CD4-positive, alpha-beta T cell (primary cell): ENCODE measurements around the gene ILKAP. TPM values are rescaled to one million over a fixed set of nuclear protein-coding genes. Genes with fewer than 3 reads are reported as not detected.

ENCODE experiments used
- ATAC-seq: fragments of 200-7000 bp; cut with Tn5 transposase; one replicate; pipeline ENCODE4 v1.10.0; 2022; ENCODE audit warnings: mild to moderate bottlenecking; ENCODE audit not compliant: poor library complexity
- CTCF ChIA-PET: fragments of 350-600 bp; sonication (Branson Sonifier 250); formaldehyde crosslinking; loops from one replicate; lab custom pipeline; 2021; ENCODE audit warnings: antibody characterized with exemption, inconsistent platforms; lab: Charles Lee
- POLR2A ChIA-PET: fragments of 350-600 bp; sonication (Branson Sonifier 250); formaldehyde crosslinking; loops from one replicate; lab custom pipeline; 2021; ENCODE audit warnings: antibody characterized with exemption, inconsistent platforms; lab: Charles Lee
- DNase-seq, 14 experiments: peaks; one replicate each; pipeline ENCODE4 v3.0.0-alpha.2; 2013 to 2020; ENCODE audit warnings: mixed read lengths in 2 of 14
- H3K27ac ChIP-seq, 2 donors: one replicate each; pipeline versions ENCODE4 v1.5.1 to v1.7.0; 2013; ENCODE audit warnings: low read length in 2 of 2, low read depth in 1 of 2, mild to moderate bottlenecking in 1 of 2
- H3K27me3 ChIP-seq, 2 experiments: 1 replicate in 1 of 2; 2 replicates in 1 of 2; pipeline versions ENCODE4 v1.6.1 to v1.7.0; 2013; ENCODE audit warnings: low read length in 2 of 2, control low read depth in 1 of 2, mild to moderate bottlenecking in 1 of 2, moderate library complexity in 1 of 2; ENCODE audit not compliant: insufficient read depth in 2 of 2, control insufficient read depth in 1 of 2
- H3K36me3 ChIP-seq: one replicate; pipeline ENCODE4 v1.6.1; 2013; ENCODE audit warnings: low read length, control low read depth; ENCODE audit not compliant: insufficient read depth
- H3K4me1 ChIP-seq: one replicate; pipeline ENCODE4 v1.6.1; 2013; ENCODE audit warnings: low read length, control low read depth; ENCODE audit not compliant: insufficient read depth
- H3K4me3 ChIP-seq: one replicate; pipeline ENCODE4 v1.5.1; 2013; ENCODE audit warnings: mild to moderate bottlenecking, low read length, moderate library complexity
- H3K9me3 ChIP-seq, 2 experiments: 1 replicate in 1 of 2; 2 replicates in 1 of 2; pipeline versions ENCODE4 v1.6.1 to v1.7.0; 2013; ENCODE audit warnings: low read length in 2 of 2, mild to moderate bottlenecking in 2 of 2, control low read depth in 1 of 2, moderate library complexity in 1 of 2; ENCODE audit not compliant: control insufficient read depth in 1 of 2, insufficient read depth in 1 of 2
- H3K27ac Mint-ChIP-seq: one replicate; pipeline ENCODE4 v1.8.0; 2020; ENCODE audit warnings: mixed read lengths
- H3K27me3 Mint-ChIP-seq: one replicate; pipeline ENCODE4 v1.8.0; 2021; ENCODE audit warnings: mixed read lengths
- H3K36me3 Mint-ChIP-seq: one replicate; pipeline ENCODE4 v1.8.0; 2021; ENCODE audit warnings: low read depth, mixed read lengths
- H3K4me1 Mint-ChIP-seq: one replicate; pipeline ENCODE4 v1.8.0; 2021; ENCODE audit warnings: low read depth, mixed read lengths
- H3K4me3 Mint-ChIP-seq: one replicate; pipeline ENCODE4 v1.8.0; 2020; ENCODE audit warnings: mild to moderate bottlenecking, mixed read lengths
- H3K9me3 Mint-ChIP-seq: one replicate; pipeline ENCODE4 v1.8.0; 2020; ENCODE audit warnings: mixed read lengths
- CTCF ChIP-seq: fragments of 200-600 bp; IDR thresholded peaks from one replicate; pipeline ENCODE4 v1.8.0; 2022; ENCODE audit warnings: antibody characterized with exemption, mild to moderate bottlenecking
- intact Hi-C, 2 experiments: fragments of 100-400 bp; cut with DNase I in 1 of 2; cut with micrococcal nuclease in 1 of 2; formaldehyde crosslinking; loops; one replicate each; pipeline versions ENCODE4 v1.15.1 to v1.9.0; 2023 to 2025; cut with DNase I, micrococcal nuclease
- total RNA-seq, 174 experiments: library from RNA in 2 of 174; stranded (reverse) in 2 of 174; gene quantifications; one replicate each; pipeline ENCODE4 v1.2.3 and lab custom pipeline; 2021 to 2026

The ILKAP gene
- total RNA-seq, 2 experiments from 2014 or later = 133 to 143 TPM

- POLR2A ChIA-PET = interaction anchor here (1.0 kb wide), 1 partner anchor 39 kb away, joined by 3 read pairs; no protein-coding TSS in a partner anchor
- H3K36me3 Mint-ChIP-seq = peaks cover 37% of the 10 kb centered on the region
- TF ChIP-seq CTCF = no peak
These were observed 40.1 kb upstream of the ILKAP start for GRCh38 chr2:238243496-238244076.

GRCh38 chr2:238242731-238243495, 39.4 kb upstream of the ILKAP start:
- Mint-ChIP-seq H3K27ac (no peak overlapping the region), H3K9me3 (no peaks in the 10 kb centered on the region), H3K4me3 (peak overlapping the region; percentile 12), H3K4me1 (peaks cover 11% of the 10 kb centered on the region), H3K27me3 (peaks cover 10% of the 10 kb centered on the region), H3K36me3 (peaks cover 34% of the 10 kb centered on the region)
- ChIA-PET CTCF (interaction anchor here (0.6 kb wide), 1 partner anchor 255 kb away, joined by 3 read pairs; no protein-coding TSS in a partner anchor), POLR2A (interaction anchor here (1.0 kb wide), 1 partner anchor 39 kb away, joined by 3 read pairs; no protein-coding TSS in a partner anchor)
- H3K9me3 ChIP-seq = peaks cover 0 to 8% of the 10 kb centered on the region in 2 experiments
- no peak for ATAC-seq
- TF ChIP-seq CTCF = no peak
- no peak for DNase-seq
- no peaks in the 10 kb centered on the region for H3K36me3 ChIP-seq
- intact Hi-C loops = no loop called here
- peaks cover 9 to 10% of the 10 kb centered on the region in 2 experiments for H3K27me3 ChIP-seq
- H3K4me3 ChIP-seq = no peak overlapping the region
- peaks cover 20% of the 10 kb centered on the region for H3K4me1 ChIP-seq
- H3K27ac ChIP-seq = no peak overlapping the region

More at GRCh38 chr2:238243496-238244076, 40.1 kb upstream of the ILKAP start:
- H3K27me3 Mint-ChIP-seq = peaks cover 4% of the 10 kb centered on the region
- H3K4me3 Mint-ChIP-seq = no peak overlapping the region
- DNase-seq (no peak), ATAC-seq (no peak)
- Histone ChIP-seq H3K9me3 (peaks cover 0 to 5% of the 10 kb centered on the region in 2 experiments), H3K36me3 (no peaks in the 10 kb centered on the region), H3K27me3 (peaks cover 3 to 5% of the 10 kb centered on the region in 2 experiments), H3K27ac (no peak overlapping the region), H3K4me3 (no peak overlapping the region), H3K4me1 (peaks cover 16% of the 10 kb centered on the region)
- H3K4me1 Mint-ChIP-seq = peaks cover 6% of the 10 kb centered on the region
- intact Hi-C loops = no loop called here
- CTCF ChIA-PET = no interaction called here
- H3K27ac Mint-ChIP-seq = no peak overlapping the region
- no peaks in the 10 kb centered on the region for H3K9me3 Mint-ChIP-seq

GRCh38 chr2:238241970-238242369, 38.5 kb upstream of the ILKAP start:
- H3K27me3 Mint-ChIP-seq = peaks cover 16% of the 10 kb centered on the region
- Histone ChIP-seq H3K27ac (no peak overlapping the region), H3K27me3 (peaks cover 10 to 13% of the 10 kb centered on the region in 2 experiments), H3K4me3 (no peak overlapping the region), H3K36me3 (no peaks in the 10 kb centered on the region), H3K4me1 (peaks cover 20% of the 10 kb centered on the region), H3K9me3 (peaks cover 0 to 8% of the 10 kb centered on the region in 2 experiments)
- ChIA-PET POLR2A (no interaction called here), CTCF (no interaction called here)
- TF ChIP-seq CTCF = no peak
- DNase-seq (no peak), ATAC-seq (no peak)
- peaks cover 25% of the 10 kb centered on the region for H3K36me3 Mint-ChIP-seq
- no peaks in the 10 kb centered on the region for H3K9me3 Mint-ChIP-seq
- intact Hi-C loops = no loop called here
- peak overlapping the region; percentile 39 for H3K4me3 Mint-ChIP-seq
- H3K27ac Mint-ChIP-seq = no peak overlapping the region
- peaks cover 12% of the 10 kb centered on the region for H3K4me1 Mint-ChIP-seq
